HEK293 (cell line): ENCODE results near the gene CAMK2G.

Experiments used
- CTCF ChIA-PET: fragments of 350-600 bp; formaldehyde crosslinking; extraction: SDS; loops from one replicate; lab custom pipeline; 2021; ENCODE audit warnings: antibody characterized with exemption; lab: Yijun Ruan, JAX
- POLR2A ChIA-PET: fragments of 300-600 bp; formaldehyde crosslinking; extraction: SDS; loops from one replicate; lab custom pipeline; 2020; ENCODE audit warnings: antibody characterized with exemption, inconsistent platforms; lab: Yijun Ruan, JAX
- H3K27ac ChIP-seq: fragments of 200-500 bp; sonication (Bioruptor generic); 2 replicates; pipeline ENCODE4 v1.5.1; 2014; ENCODE audit warnings: low read depth, low read length, control low read depth, inconsistent platforms; ENCODE audit errors: extremely low read depth
- H3K36me3 ChIP-seq, 2 experiments: fragments of 200-500 bp in 1 of 2; sonication (Bioruptor generic) in 1 of 2; 1 replicate in 1 of 2; 2 replicates in 1 of 2; pipeline ENCODE4 v1.5.1; 2014 to 2017; ENCODE audit warnings: inconsistent platforms in 2 of 2, low read length in 2 of 2; ENCODE audit not compliant: control insufficient read depth in 2 of 2, insufficient read depth in 1 of 2
- H3K4me1 ChIP-seq: fragments of 200-500 bp; sonication (Bioruptor generic); 2 replicates; pipeline ENCODE4 v1.5.1; 2014; ENCODE audit warnings: mild to moderate bottlenecking, low read length, inconsistent platforms; ENCODE audit not compliant: control insufficient read depth, insufficient read depth
- H3K4me3 ChIP-seq: 2 replicates; pipeline ENCODE4 v1.5.1; 2011; ENCODE audit warnings: low read depth, mild to moderate bottlenecking, control low read depth, low read length, moderate library complexity
- H3K9me3 ChIP-seq: fragments of 200-500 bp; sonication (Bioruptor generic); 2 replicates; pipeline ENCODE4 v1.5.1; 2014; ENCODE audit warnings: low read depth, low read length, inconsistent platforms; ENCODE audit not compliant: control insufficient read depth, insufficient read depth
- ELK4 ChIP-seq: IDR thresholded peaks from 2 replicates; pipeline ENCODE4 v1.6.1; 2011; ENCODE audit warnings: mild to moderate bottlenecking, low read depth, low read length, borderline replicate concordance
- IKZF3 ChIP-seq: fragments of 450-650 bp; IDR thresholded peaks from 2 replicates; pipeline ENCODE4 v1.5.0; 2018; ENCODE audit warnings: missing biosample characterization, mild to moderate bottlenecking, missing genetic modification characterization, moderate library complexity
- PRDM4 ChIP-seq: fragments of 450-650 bp; formaldehyde crosslinking; IDR thresholded peaks from 2 replicates; pipeline ENCODE4 v1.5.1; 2017; ENCODE audit warnings: missing biosample characterization, missing genetic modification characterization
- PRDM6 ChIP-seq: fragments of 450-650 bp; formaldehyde crosslinking; IDR thresholded peaks from 2 replicates; pipeline ENCODE4 v1.5.1; 2017; ENCODE audit warnings: missing biosample characterization, missing genetic modification characterization
- SP7 ChIP-seq: fragments of 450-650 bp; formaldehyde crosslinking; IDR thresholded peaks from 2 replicates; pipeline ENCODE4 v1.5.1; 2016; ENCODE audit warnings: missing biosample characterization, missing genetic modification characterization
- WT1 ChIP-seq: fragments of 450-650 bp; formaldehyde crosslinking; IDR thresholded peaks from 2 replicates; pipeline ENCODE4 v1.5.1; 2016; ENCODE audit warnings: missing biosample characterization, missing genetic modification characterization
- ZIC2 ChIP-seq: fragments of 450-650 bp; formaldehyde crosslinking; IDR thresholded peaks from 2 replicates; pipeline ENCODE4 v1.5.1; 2016; ENCODE audit warnings: missing biosample characterization, missing genetic modification characterization
- ZNF18 ChIP-seq: fragments of 450-650 bp; formaldehyde crosslinking; IDR thresholded peaks from 2 replicates; pipeline ENCODE4 v1.5.1; 2016; ENCODE audit warnings: missing biosample characterization, missing genetic modification characterization
- ZNF223 ChIP-seq: fragments of 450-650 bp; formaldehyde crosslinking; IDR thresholded peaks from 2 replicates; pipeline ENCODE4 v1.5.1; 2016; ENCODE audit warnings: missing biosample characterization, missing genetic modification characterization
- ZNF239 ChIP-seq: fragments of 450-650 bp; formaldehyde crosslinking; IDR thresholded peaks from 2 replicates; pipeline ENCODE4 v1.5.1; 2016; ENCODE audit warnings: missing biosample characterization, missing genetic modification characterization
- ZNF280D ChIP-seq: fragments of 450-650 bp; formaldehyde crosslinking; IDR thresholded peaks from 2 replicates; pipeline ENCODE4 v1.5.1; 2016; ENCODE audit warnings: missing biosample characterization, missing genetic modification characterization
- ZNF302 ChIP-seq: fragments of 450-650 bp; formaldehyde crosslinking; IDR thresholded peaks from 2 replicates; pipeline ENCODE4 v1.5.1; 2016; ENCODE audit warnings: missing biosample characterization, missing genetic modification characterization, low read depth
- ZNF311 ChIP-seq: fragments of 450-650 bp; formaldehyde crosslinking; IDR thresholded peaks from 2 replicates; pipeline ENCODE4 v1.5.1; 2017; ENCODE audit warnings: missing biosample characterization, missing genetic modification characterization, borderline replicate concordance
- ZNF416 ChIP-seq: fragments of 450-650 bp; formaldehyde crosslinking; IDR thresholded peaks from 2 replicates; pipeline ENCODE4 v1.5.1; 2016; ENCODE audit warnings: missing biosample characterization, missing genetic modification characterization
- ZNF664 ChIP-seq: fragments of 450-650 bp; formaldehyde crosslinking; IDR thresholded peaks from 2 replicates; pipeline ENCODE4 v1.5.1; 2016; ENCODE audit warnings: missing biosample characterization, missing genetic modification characterization
- ZNF704 ChIP-seq: fragments of 450-650 bp; formaldehyde crosslinking; IDR thresholded peaks from 2 replicates; pipeline ENCODE4 v1.5.1; 2016; ENCODE audit warnings: missing biosample characterization, missing genetic modification characterization
- ZNF837 ChIP-seq: fragments of 450-650 bp; formaldehyde crosslinking; IDR thresholded peaks from 2 replicates; pipeline ENCODE4 v1.5.1; 2016; ENCODE audit warnings: missing biosample characterization, missing genetic modification characterization

The CAMK2G gene

GRCh38 chr10:73782749-73783085 is 91.6 kb downstream of the CAMK2G start:
- CTCF ChIA-PET, result no interaction called here
- TF ChIP-seq SP7, result no peak
- TF ChIP-seq ELK4, result no peak
- no peak for TF ChIP-seq ZNF664 (tag by site-specific recombination)
- TF ChIP-seq ZNF416 (tag by site-specific recombination), result no peak
- no peak for TF ChIP-seq ZNF311 (tag by site-specific recombination)
- TF ChIP-seq WT1 (tag by site-specific recombination), result no peak
- no peak for TF ChIP-seq ZNF704 (tag by site-specific recombination)
- TF ChIP-seq IKZF3 (tag by site-specific recombination), result no peak
- no peak for TF ChIP-seq PRDM4 (tag by site-specific recombination)
- no peak for TF ChIP-seq ZNF18 (tag by site-specific recombination)
- TF ChIP-seq ZNF239 (tag by site-specific recombination), result no peak
- TF ChIP-seq ZNF223, result no peak
- no peak for TF ChIP-seq ZNF280D (tag by site-specific recombination)
- no peak for TF ChIP-seq ZIC2 (tag by site-specific recombination)
- no peak for TF ChIP-seq ZNF302 (tag by site-specific recombination)
- TF ChIP-seq ZNF837 (tag by site-specific recombination), result no peak
- no peak for TF ChIP-seq PRDM6 (tag by site-specific recombination)
- TF ChIP-seq, all 188 proteins: peak for 0
- H3K4me3 ChIP-seq, result peak overlapping the region; percentile 94
- POLR2A ChIA-PET, result interaction anchor here (0.6 to 5.1 kb wide), 4 partner anchors 8 to 89 kb away, joined by 3 to 60 read pairs (median 7); partner anchors contain the start of gene SEC24C
- H3K9me3 ChIP-seq, result no peaks in the 10 kb centered on the region
- peaks cover 23 to 30% of the 10 kb centered on the region in 2 experiments for H3K36me3 ChIP-seq
- peaks cover 12% of the 10 kb centered on the region; the same call in 1 of the 2 replicates for H3K4me1 ChIP-seq
- H3K27ac ChIP-seq, result peak overlapping the region; percentile 89; the same call in 1 of the 2 replicates
